GM21423 (cell line): Measurements from ENCODE around the gene CYSTM1.
A peak's percentile ranks its signal among the peaks of the same experiment; 100 is the strongest.

Experiments
- ATAC-seq: cut with Tn5 transposase; IDR thresholded peaks from one replicate; pipeline ENCODE4 v1.9.1; 2021; ENCODE audit warnings: mild to moderate bottlenecking, moderate library complexity; ENCODE audit not compliant: unreplicated experiment

CYSTM1 gene

GRCh38 chr5:140174465-140175366, at the start of gene CYSTM1:
CYSTM1 (plus strand) TSS chr5:140175188; CDS start chr5:140194466, 19,278 bp downstream.
- ATAC-seq, result peak; percentile 91

- ATAC-seq, result no peak
Measured at GRCh38 chr5:140125637-140126036, 49.4 kb upstream of the CYSTM1 start, which contains the start of gene IGIP. IGIP (plus strand) TSS chr5:140125937; CDS start chr5:140128477, 2,540 bp downstream.

- no peak for ATAC-seq
Measured at GRCh38 chr5:140126315-140127012, 48.5 kb upstream of the CYSTM1 start.

GRCh38 chr5:140128376-140128775, 46.6 kb upstream of the CYSTM1 start:
- no peak for ATAC-seq

GRCh38 chr5:140130949-140131733, 43.8 kb upstream of the CYSTM1 start:
- ATAC-seq, result no peak

- ATAC-seq, result no peak
Measured at GRCh38 chr5:140131967-140132409, 43.0 kb upstream of the CYSTM1 start.

GRCh38 chr5:140133514-140134167, 41.3 kb upstream of the CYSTM1 start:
- ATAC-seq, result no peak

GRCh38 chr5:140134277-140134935, 40.6 kb upstream of the CYSTM1 start:
- ATAC-seq, result no peak

- ATAC-seq, result no peak
Measured at GRCh38 chr5:140135127-140135526, 39.9 kb upstream of the CYSTM1 start.

- ATAC-seq, result no peak
Measured at GRCh38 chr5:140136624-140137023, 38.4 kb upstream of the CYSTM1 start.

- ATAC-seq, result no peak
Measured at GRCh38 chr5:140140435-140140834, 34.6 kb upstream of the CYSTM1 start.

GRCh38 chr5:140141241-140141640, 33.7 kb upstream of the CYSTM1 start:
- no peak for ATAC-seq

GRCh38 chr5:140142246-140142645, 32.7 kb upstream of the CYSTM1 start:
- ATAC-seq, result no peak

- no peak for ATAC-seq
Measured at GRCh38 chr5:140142856-140143255, 32.1 kb upstream of the CYSTM1 start.

GRCh38 chr5:140143521-140144258, 31.3 kb upstream of the CYSTM1 start:
- no peak for ATAC-seq

GRCh38 chr5:140145256-140145655, 29.7 kb upstream of the CYSTM1 start:
- ATAC-seq, result no peak

GRCh38 chr5:140145818-140146522, 29.0 kb upstream of the CYSTM1 start:
- peak; percentile 53 for ATAC-seq

GRCh38 chr5:140146523-140146842, 28.5 kb upstream of the CYSTM1 start:
- ATAC-seq, result no peak

- no peak for ATAC-seq
Measured at GRCh38 chr5:140147460-140147859, 27.5 kb upstream of the CYSTM1 start.
